HL-60 (cell line): Measurements from ENCODE around the gene PDYN.

Source experiments
- GABPA ChIP-seq: IDR thresholded peaks from 2 replicates; pipeline ENCODE4 v1.6.1; 2012; ENCODE audit warnings: low read depth
- POLR2AphosphoS5 ChIP-seq: IDR thresholded peaks from 2 replicates; pipeline ENCODE4 v1.6.1; 2012; ENCODE audit warnings: low read depth
- TF ChIP-seq, protein P1 (sequence below): IDR thresholded peaks from one replicate; pipeline ENCODE4 v1.5.1; 2011; ENCODE audit warnings: low read length, control low read depth, inconsistent platforms; ENCODE audit not compliant: insufficient read depth
- TF ChIP-seq, protein P2 (sequence below): IDR thresholded peaks from 2 replicates; pipeline ENCODE4 v1.6.1; 2012; ENCODE audit warnings: low read depth; ENCODE audit not compliant: insufficient replicate concordance

DNA sequence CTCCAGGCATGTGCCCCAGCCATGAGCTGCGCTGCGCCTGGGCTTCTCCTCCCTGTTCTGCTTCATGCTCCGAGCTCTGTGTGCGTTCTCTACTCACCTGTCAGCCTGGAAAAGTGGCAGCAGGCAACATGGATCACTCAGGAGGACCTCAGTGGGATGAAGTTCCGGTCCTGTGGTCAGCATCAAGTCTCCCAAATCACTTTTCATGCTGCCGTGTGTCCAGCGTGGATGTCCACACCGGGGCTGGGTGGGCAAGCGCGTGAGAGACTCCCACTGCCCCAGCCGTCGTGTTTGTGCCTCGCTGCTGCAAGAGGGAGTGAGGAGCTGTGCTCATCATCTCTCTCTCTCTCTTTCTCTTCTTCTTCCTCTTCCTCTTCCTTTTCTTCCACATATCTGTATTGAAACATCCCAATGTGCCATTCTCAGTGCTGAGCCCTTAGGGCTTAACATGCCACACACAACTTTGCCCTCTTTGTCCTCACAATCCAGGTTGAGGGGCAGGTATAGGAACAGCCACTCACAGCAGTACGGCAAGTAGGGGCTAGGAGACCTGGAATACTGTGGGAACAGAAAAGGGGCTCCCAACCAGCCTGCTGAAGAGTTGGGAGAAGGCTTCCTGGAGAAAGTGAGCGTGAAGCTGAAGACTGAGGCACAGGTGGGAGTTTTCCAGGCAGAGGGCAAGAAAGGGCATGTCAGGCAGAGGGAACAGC lies 3.8 kb upstream of the PDYN start:
- TF ChIP-seq, protein P1, sequence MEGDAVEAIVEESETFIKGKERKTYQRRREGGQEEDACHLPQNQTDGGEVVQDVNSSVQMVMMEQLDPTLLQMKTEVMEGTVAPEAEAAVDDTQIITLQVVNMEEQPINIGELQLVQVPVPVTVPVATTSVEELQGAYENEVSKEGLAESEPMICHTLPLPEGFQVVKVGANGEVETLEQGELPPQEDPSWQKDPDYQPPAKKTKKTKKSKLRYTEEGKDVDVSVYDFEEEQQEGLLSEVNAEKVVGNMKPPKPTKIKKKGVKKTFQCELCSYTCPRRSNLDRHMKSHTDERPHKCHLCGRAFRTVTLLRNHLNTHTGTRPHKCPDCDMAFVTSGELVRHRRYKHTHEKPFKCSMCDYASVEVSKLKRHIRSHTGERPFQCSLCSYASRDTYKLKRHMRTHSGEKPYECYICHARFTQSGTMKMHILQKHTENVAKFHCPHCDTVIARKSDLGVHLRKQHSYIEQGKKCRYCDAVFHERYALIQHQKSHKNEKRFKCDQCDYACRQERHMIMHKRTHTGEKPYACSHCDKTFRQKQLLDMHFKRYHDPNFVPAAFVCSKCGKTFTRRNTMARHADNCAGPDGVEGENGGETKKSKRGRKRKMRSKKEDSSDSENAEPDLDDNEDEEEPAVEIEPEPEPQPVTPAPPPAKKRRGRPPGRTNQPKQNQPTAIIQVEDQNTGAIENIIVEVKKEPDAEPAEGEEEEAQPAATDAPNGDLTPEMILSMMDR, result no peak
- TF ChIP-seq POLR2AphosphoS5, result no peak
- TF ChIP-seq GABPA, result no peak
- TF ChIP-seq, protein P2, sequence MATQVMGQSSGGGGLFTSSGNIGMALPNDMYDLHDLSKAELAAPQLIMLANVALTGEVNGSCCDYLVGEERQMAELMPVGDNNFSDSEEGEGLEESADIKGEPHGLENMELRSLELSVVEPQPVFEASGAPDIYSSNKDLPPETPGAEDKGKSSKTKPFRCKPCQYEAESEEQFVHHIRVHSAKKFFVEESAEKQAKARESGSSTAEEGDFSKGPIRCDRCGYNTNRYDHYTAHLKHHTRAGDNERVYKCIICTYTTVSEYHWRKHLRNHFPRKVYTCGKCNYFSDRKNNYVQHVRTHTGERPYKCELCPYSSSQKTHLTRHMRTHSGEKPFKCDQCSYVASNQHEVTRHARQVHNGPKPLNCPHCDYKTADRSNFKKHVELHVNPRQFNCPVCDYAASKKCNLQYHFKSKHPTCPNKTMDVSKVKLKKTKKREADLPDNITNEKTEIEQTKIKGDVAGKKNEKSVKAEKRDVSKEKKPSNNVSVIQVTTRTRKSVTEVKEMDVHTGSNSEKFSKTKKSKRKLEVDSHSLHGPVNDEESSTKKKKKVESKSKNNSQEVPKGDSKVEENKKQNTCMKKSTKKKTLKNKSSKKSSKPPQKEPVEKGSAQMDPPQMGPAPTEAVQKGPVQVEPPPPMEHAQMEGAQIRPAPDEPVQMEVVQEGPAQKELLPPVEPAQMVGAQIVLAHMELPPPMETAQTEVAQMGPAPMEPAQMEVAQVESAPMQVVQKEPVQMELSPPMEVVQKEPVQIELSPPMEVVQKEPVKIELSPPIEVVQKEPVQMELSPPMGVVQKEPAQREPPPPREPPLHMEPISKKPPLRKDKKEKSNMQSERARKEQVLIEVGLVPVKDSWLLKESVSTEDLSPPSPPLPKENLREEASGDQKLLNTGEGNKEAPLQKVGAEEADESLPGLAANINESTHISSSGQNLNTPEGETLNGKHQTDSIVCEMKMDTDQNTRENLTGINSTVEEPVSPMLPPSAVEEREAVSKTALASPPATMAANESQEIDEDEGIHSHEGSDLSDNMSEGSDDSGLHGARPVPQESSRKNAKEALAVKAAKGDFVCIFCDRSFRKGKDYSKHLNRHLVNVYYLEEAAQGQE, result no peak
